HEK293T (cell line): ENCODE measurements around the gene WNT5A.
"Not testable (repeated sequence)": the region's sequence is repeated elsewhere in the genome, so short reads cannot be mapped to it uniquely, and the experiment has no call there.

Experiments used
- BHLHE40 ChIP-seq: fragments of 450-650 bp; IDR thresholded peaks from 2 replicates; pipeline ENCODE4 v1.6.1; 2016; ENCODE audit warnings: mild to moderate bottlenecking, moderate library complexity, borderline replicate concordance
- ELF4 ChIP-seq: fragments of 450-650 bp; IDR thresholded peaks from 2 replicates; pipeline ENCODE4 v1.6.1; 2017; ENCODE audit warnings: antibody characterized with exemption
- FOXK2 ChIP-seq: fragments of 450-650 bp; IDR thresholded peaks from 2 replicates; pipeline ENCODE4 v1.6.1; 2016; ENCODE audit warnings: mild to moderate bottlenecking
- FOXM1 ChIP-seq: fragments of 450-650 bp; IDR thresholded peaks from 2 replicates; pipeline ENCODE4 v1.6.1; 2017; ENCODE audit warnings: mild to moderate bottlenecking, borderline replicate concordance
- SUZ12 ChIP-seq: fragments of 450-650 bp; IDR thresholded peaks from 2 replicates; pipeline ENCODE4 v1.6.1; 2016; ENCODE audit warnings: mild to moderate bottlenecking
- TARDBP ChIP-seq: fragments of 450-650 bp; IDR thresholded peaks from 2 replicates; pipeline ENCODE4 v1.6.1; 2016

GRCh38 chr3:55505102-55505501 is 18.0 kb upstream of the WNT5A start:
- TF ChIP-seq BHLHE40, TARDBP, SUZ12, FOXM1, ELF4, FOXK2: not testable (repeated sequence)
